GM12878 (cell line): ENCODE measurements around the gene FZD2. TPM values are rescaled to one million over a fixed set of nuclear protein-coding genes. Genes with fewer than 3 reads are reported as not detected.

Experiments used
- ATAC-seq: fragments of 200-7000 bp; cut with Tn5 transposase; 3 replicates; pipeline ENCODE4 v1.9.1; 2020; ENCODE audit warnings: mild to moderate bottlenecking, moderate library complexity
- BruUV-seq: library from RNA; stranded (reverse); fragments of 400-500 nt; replicated peaks from 2 replicates; lab custom pipeline; 2021; lab: Mats Ljungman, UMichigan
- CTCF ChIA-PET: fragments of 300-600 bp; sonication (Branson Sonifier 250); formaldehyde crosslinking; extraction: SDS; loops from one replicate; lab custom pipeline; 2021; ENCODE audit warnings: inconsistent platforms; lab: Yijun Ruan, JAX
- POLR2A ChIA-PET: fragments of 350-600 bp; formaldehyde crosslinking; extraction: SDS; loops from one replicate; lab custom pipeline; 2021; ENCODE audit warnings: inconsistent platforms; lab: Charles Lee
- RAD21 ChIA-PET: fragments of 300-600 bp; sonication (Branson Sonifier 250); formaldehyde crosslinking; loops from one replicate; lab custom pipeline; 2023; ENCODE audit warnings: antibody characterized with exemption; ENCODE audit not compliant: unreplicated experiment; lab: Charles Lee
- SMC1A ChIA-PET: fragments of 300-600 bp; sonication (Branson Sonifier 250); formaldehyde crosslinking; loops from one replicate; lab custom pipeline; 2023; ENCODE audit not compliant: unreplicated experiment, uncharacterized antibody; lab: Charles Lee
- DNase-seq: peaks from one replicate; pipeline ENCODE4 v3.0.0-alpha.2; 2011; ENCODE audit warnings: low read depth, low spot score
- FAIRE-seq: peaks from 3 replicates; lab custom pipeline; 2011; peaks lifted over from hg19 to GRCh38; lab: Jason Lieb, UNC
- H2AFZ ChIP-seq: 2 replicates; pipeline ENCODE4 v1.6.0; 2011; ENCODE audit warnings: low read depth, low read length, control low read depth; ENCODE audit not compliant: control insufficient read depth
- H3K27ac ChIP-seq: 2 replicates; pipeline ENCODE4 v1.5.1; 2011; ENCODE audit warnings: control low read depth; ENCODE audit not compliant: control insufficient read depth, insufficient read depth
- H3K27me3 ChIP-seq, 2 experiments: replicated peaks in 1 of 2; 2 replicates each; pipeline versions ENCODE4 v1.6.0 to v1.6.1; 2011; ENCODE audit warnings: low read length in 1 of 2; ENCODE audit not compliant: control insufficient read depth in 2 of 2, insufficient read depth in 2 of 2
- H3K36me3 ChIP-seq, 2 experiments: 2 replicates each; pipeline ENCODE4 v1.5.1; 2011; ENCODE audit warnings: low read length in 1 of 2; ENCODE audit not compliant: control insufficient read depth in 2 of 2, insufficient read depth in 2 of 2
- H3K4me1 ChIP-seq: 2 replicates; pipeline ENCODE4 v1.6.1; 2011; ENCODE audit warnings: mild to moderate bottlenecking, low read length, moderate library complexity, mixed read lengths; ENCODE audit not compliant: control insufficient read depth, insufficient read depth
- H3K4me2 ChIP-seq: 2 replicates; pipeline ENCODE4 v1.6.0; 2011; ENCODE audit warnings: control low read depth; ENCODE audit not compliant: control insufficient read depth, insufficient read depth
- H3K4me3 ChIP-seq: fragments of 200-600 bp; sonication (generic); 2 replicates; pipeline ENCODE4 v1.5.1; 2016
- H3K79me2 ChIP-seq: 2 replicates; pipeline ENCODE4 v1.6.0; 2011; ENCODE audit warnings: low read length; ENCODE audit not compliant: control insufficient read depth, insufficient read depth
- H3K9ac ChIP-seq: 2 replicates; pipeline ENCODE4 v1.8.0; 2011; ENCODE audit warnings: low read length, control low read depth, mixed read lengths; ENCODE audit not compliant: control insufficient read depth, insufficient read depth
- H3K9me3 ChIP-seq: replicated peaks from 3 replicates; pipeline ENCODE4 v1.5.1; 2011; ENCODE audit warnings: mild to moderate bottlenecking, low read length; ENCODE audit not compliant: control insufficient read depth, insufficient read depth
- H4K20me1 ChIP-seq: 2 replicates; pipeline ENCODE4 v1.6.0; 2011; ENCODE audit not compliant: control insufficient read depth, insufficient read depth
- CBX5 ChIP-seq: sonication (generic); IDR thresholded peaks from 2 replicates; pipeline ENCODE4 v1.6.1; 2016; ENCODE audit warnings: low read depth, moderate library complexity, mild to moderate bottlenecking, inconsistent platforms
- CHD4 ChIP-seq: fragments of 200-600 bp; sonication (generic); IDR thresholded peaks from 2 replicates; pipeline ENCODE4 v1.6.1; 2016; ENCODE audit warnings: mild to moderate bottlenecking
- EZH2 ChIP-seq: IDR thresholded peaks from 2 replicates; pipeline ENCODE4 v1.6.1; 2012; ENCODE audit warnings: low read depth, mild to moderate bottlenecking, control low read depth, inconsistent platforms, low read length, borderline replicate concordance; ENCODE audit not compliant: control insufficient read depth
- KAT2A ChIP-seq: conservative IDR thresholded peaks from 2 replicates; pipeline ENCODE4 v1.6.1; 2011; ENCODE audit warnings: low read depth, low read length; ENCODE audit not compliant: control insufficient read depth
- NFYB ChIP-seq: IDR thresholded peaks from 2 replicates; pipeline ENCODE4 v1.6.1; 2011; ENCODE audit warnings: low read depth, mild to moderate bottlenecking, low read length, improper control_type of control experiment, moderate library complexity; ENCODE audit not compliant: insufficient read depth
- PML ChIP-seq: IDR thresholded peaks from 2 replicates; pipeline ENCODE4 v1.6.1; 2012; ENCODE audit warnings: low read length, inconsistent platforms
- RUNX3 ChIP-seq: IDR thresholded peaks from 2 replicates; pipeline ENCODE4 v1.6.1; 2012; ENCODE audit warnings: low read length, inconsistent platforms
- SREBF1 ChIP-seq: IDR thresholded peaks from 2 replicates; pipeline ENCODE4 v1.6.1; 2012; ENCODE audit warnings: mild to moderate bottlenecking, low read length
- SRF ChIP-seq, 2 experiments: IDR thresholded peaks; 2 replicates each; pipeline ENCODE4 v1.6.1; 2011; ENCODE audit warnings: low read depth in 2 of 2, low read length in 2 of 2, mild to moderate bottlenecking in 1 of 2, moderate library complexity in 1 of 2
- YY1 ChIP-seq: IDR thresholded peaks from 2 replicates; pipeline ENCODE4 v1.6.1; 2011; ENCODE audit warnings: low read depth, mild to moderate bottlenecking, low read length
- ZBED1 ChIP-seq: IDR thresholded peaks from 2 replicates; pipeline ENCODE4 v1.6.1; 2016; ENCODE audit warnings: borderline replicate concordance
- ZBTB11 ChIP-seq: fragments of 450-650 bp; formaldehyde crosslinking; IDR thresholded peaks from 2 replicates; pipeline ENCODE4 v1.5.0; 2022; ENCODE audit warnings: mild to moderate bottlenecking, missing genetic modification characterization
- ZBTB33 ChIP-seq: fragments of 450-650 bp; IDR thresholded peaks from 2 replicates; pipeline ENCODE4 v1.6.1; 2017; ENCODE audit warnings: mild to moderate bottlenecking
- ZSCAN29 ChIP-seq: fragments of 450-650 bp; IDR thresholded peaks from 2 replicates; pipeline ENCODE4 v1.6.1; 2017; ENCODE audit warnings: mild to moderate bottlenecking, moderate library complexity
- WGBS: methylation state at CpG from one replicate; pipeline ENCODE4 v1.1.6; 2016; ENCODE audit warnings: low lambda C conversion rate; ENCODE audit not compliant: insufficient replicate concordance, insufficient coverage; ENCODE audit errors: missing lambda C conversion rate; 5-methylcytosine and 5-hydroxymethylcytosine counted together
- in situ Hi-C: fragments of 300-500 bp; cut with MboI; formaldehyde crosslinking; loops from 9 replicates; pipeline ENCODE4 v1.14.3; 2018; ENCODE audit warnings: mixed read lengths
- intact Hi-C: fragments of 100-400 bp; cut with micrococcal nuclease; formaldehyde crosslinking; loops from one replicate; pipeline ENCODE4 v1.14.2; 2022; ENCODE audit not compliant: unreplicated experiment
- polyA plus RNA-seq, 11 experiments: library from polyadenylated mRNA; depleted of rRNA in 4 of 11; unstranded in 6 of 11; stranded (reverse) in 5 of 11; fragments of >200 nt; fragmentation: Nextera tagmentation in 4 of 11; fragmentation: Illumina TruSeq in 1 of 11; extraction: Ambion mirVana in 4 of 11; extraction: Trizol in 1 of 11; gene quantifications; 1 replicate in 1 of 11; 2 replicates in 10 of 11; pipeline versions ENCODE4 v1.2.1 to v1.2.3, GENCODE V29; 2011 to 2016; ENCODE audit warnings: inconsistent platforms in 2 of 11, missing spikeins in 2 of 11, low read depth in 1 of 11
- total RNA-seq, 4 experiments: library from RNA; depleted of rRNA in 3 of 4; stranded (reverse); fragments of >200 nt in 3 of 4; fragmentation: Illumina TruSeq in 1 of 4; extraction: Trizol in 1 of 4; gene quantifications; 2 replicates each; pipeline versions ENCODE4 v1.2.1 to v1.2.3, GENCODE V29; 2013 to 2021
- TF ChIP-seq, protein P1 (sequence below): IDR thresholded peaks from 2 replicates; pipeline ENCODE4 v1.6.1; 2012; ENCODE audit warnings: low read depth, low read length, improper control_type of control experiment

FZD2 gene
- total and polyA plus RNA-seq, 10 of the 15 experiments (the other 5 are each of a cell fraction or from before 2014, with no cell fraction given) = 0.09 to 4.2 (median 0.63) TPM; not detected in 1

GRCh38 chr17:44555099-44555498 is 2.2 kb upstream of the FZD2 start:
- peaks cover 3 to 10% of the 10 kb centered on the region in 2 experiments for H3K27me3 ChIP-seq
- H3K4me3 ChIP-seq = no peak overlapping the region
- RAD21 ChIA-PET = no interaction called here
- POLR2A ChIA-PET = no interaction called here
- no peaks in the 10 kb centered on the region for H3K79me2 ChIP-seq
- no TSS peak for BruUV-seq
- CTCF ChIA-PET = no interaction called here
- DNase-seq (no peak), FAIRE-seq (no peak), ATAC-seq (no peak)
- H3K36me3 ChIP-seq = no peaks in the 10 kb centered on the region
- H4K20me1 ChIP-seq = no peaks in the 10 kb centered on the region
- no peaks in the 10 kb centered on the region; the same call in 2 of the 3 replicates for H3K9me3 ChIP-seq
- in situ Hi-C loops (no loop called here), intact Hi-C loops (loop anchor here (5.0 kb wide), 1 partner anchor 72 kb away; no protein-coding TSS in a partner anchor)
- H2AFZ ChIP-seq = no peak overlapping the region
- SMC1A ChIA-PET = no interaction called here
- H3K27ac ChIP-seq = no peak overlapping the region
- H3K4me1 ChIP-seq = no peaks in the 10 kb centered on the region
- no peak overlapping the region for H3K4me2 ChIP-seq
- WGBS = 56% methylated on average over 5 of the region's 5 CpGs
- H3K9ac ChIP-seq = no peak overlapping the region
- no peak for TF ChIP-seq ZBTB33
- no peak for TF ChIP-seq PML
- no peak for TF ChIP-seq CBX5
- TF ChIP-seq ZBED1 = no peak
- TF ChIP-seq YY1 = no peak
- TF ChIP-seq, protein P1, sequence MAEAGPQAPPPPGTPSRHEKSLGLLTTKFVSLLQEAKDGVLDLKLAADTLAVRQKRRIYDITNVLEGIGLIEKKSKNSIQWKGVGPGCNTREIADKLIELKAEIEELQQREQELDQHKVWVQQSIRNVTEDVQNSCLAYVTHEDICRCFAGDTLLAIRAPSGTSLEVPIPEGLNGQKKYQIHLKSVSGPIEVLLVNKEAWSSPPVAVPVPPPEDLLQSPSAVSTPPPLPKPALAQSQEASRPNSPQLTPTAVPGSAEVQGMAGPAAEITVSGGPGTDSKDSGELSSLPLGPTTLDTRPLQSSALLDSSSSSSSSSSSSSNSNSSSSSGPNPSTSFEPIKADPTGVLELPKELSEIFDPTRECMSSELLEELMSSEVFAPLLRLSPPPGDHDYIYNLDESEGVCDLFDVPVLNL = no peak
- TF ChIP-seq SRF (IDR thresholded peaks at IDR 0.05; ENCODE audit: low read depth in 2 of 2, low read length in 2 of 2) = no peak
- TF ChIP-seq EZH2 = no peak
- no peak for TF ChIP-seq SREBF1
- no peak for TF ChIP-seq NFYB
- TF ChIP-seq RUNX3 = no peak
- no peak for TF ChIP-seq CHD4
- no peak for TF ChIP-seq ZBTB11 (CRISPR knock-in tag)
- TF ChIP-seq KAT2A = no peak
- no peak for TF ChIP-seq ZSCAN29
